ES-I3 (cell line): ENCODE measurements around the gene TMEM170A.
"Not testable (repeated sequence)": the region's sequence is repeated elsewhere in the genome, so short reads cannot be mapped to it uniquely, and the experiment has no call there.

Experiments
- H3K36me3 ChIP-seq: 2 replicates; pipeline ENCODE4 v1.6.1; 2013; ENCODE audit warnings: mild to moderate bottlenecking, low read length, control low read depth, moderate library complexity; ENCODE audit not compliant: insufficient read depth
- H3K4me1 ChIP-seq: 2 replicates; pipeline ENCODE4 v1.6.1; 2013; ENCODE audit warnings: mild to moderate bottlenecking, control low read depth, low read length; ENCODE audit not compliant: insufficient read depth
- H3K9ac ChIP-seq: 2 replicates; pipeline ENCODE4 v1.6.1; 2013; ENCODE audit warnings: low read depth, mild to moderate bottlenecking, low read length, moderate library complexity
- H3K9me3 ChIP-seq: 2 replicates; pipeline ENCODE4 v1.6.1; 2013; ENCODE audit warnings: mild to moderate bottlenecking, low read length, moderate library complexity; ENCODE audit not compliant: control insufficient read depth, insufficient read depth

Gene TMEM170A

DNA sequence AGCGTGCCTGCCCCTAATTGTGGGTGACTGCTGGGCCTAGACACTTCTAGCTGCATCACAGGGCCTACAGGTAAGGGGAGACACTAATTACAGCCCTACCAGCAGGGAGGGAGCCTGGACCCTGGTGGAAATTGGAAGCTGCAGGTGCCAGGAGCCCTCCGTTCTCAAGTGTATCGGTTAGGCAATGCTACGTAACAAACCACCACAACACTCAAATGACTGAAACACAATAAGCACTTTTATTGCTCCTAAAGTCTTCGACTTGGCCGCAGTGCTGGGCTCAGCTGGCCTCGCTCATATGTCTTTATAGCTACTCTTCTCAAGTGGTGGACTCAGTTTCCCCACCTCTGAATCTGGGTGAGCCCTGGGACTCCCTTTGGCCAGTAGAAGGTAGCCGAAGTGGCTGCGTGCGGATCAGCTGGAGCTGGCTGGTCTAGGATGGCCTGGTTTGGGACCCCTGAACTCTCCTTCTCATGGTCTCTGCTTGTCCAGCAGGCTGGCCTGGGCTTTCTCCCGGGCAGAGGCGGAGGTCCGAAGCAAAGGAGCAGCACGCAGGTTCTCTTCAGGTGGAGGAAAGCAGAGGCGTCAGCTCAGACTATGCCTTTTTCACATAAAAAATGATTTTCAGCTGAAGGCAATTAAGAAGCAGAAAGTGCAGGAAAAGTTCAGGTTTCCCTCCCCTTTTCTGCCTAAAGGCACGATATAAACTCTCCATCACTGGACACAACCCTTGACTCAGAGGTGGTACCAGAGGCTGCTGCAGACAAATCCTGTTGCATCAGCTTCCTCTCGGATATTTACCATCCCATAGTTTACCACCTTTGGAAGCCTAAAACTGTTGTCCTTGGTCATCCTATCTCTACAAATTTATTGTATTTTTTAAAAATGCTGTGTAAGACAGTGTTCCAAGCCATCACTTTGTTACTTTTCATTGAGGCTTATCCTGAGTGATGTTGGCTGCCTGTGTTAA is 8.7 kb upstream of the TMEM170A start:
- Histone ChIP-seq H3K36me3 (no peaks in the 10 kb centered on the region), H3K9ac (no peak overlapping the region), H3K9me3 (no peaks in the 10 kb centered on the region), H3K4me1 (peaks cover 20% of the 10 kb centered on the region)

- peak overlapping the region; percentile 16; the same call in 1 of the 2 replicates for H3K9ac ChIP-seq
- no peaks in the 10 kb centered on the region for H3K36me3 ChIP-seq
- peaks cover 17% of the 10 kb centered on the region for H3K4me1 ChIP-seq
- no peaks in the 10 kb centered on the region for H3K9me3 ChIP-seq
Observed at GRCh38 chr16:75471723-75472633, 7.5 kb upstream of the TMEM170A start.

DNA sequence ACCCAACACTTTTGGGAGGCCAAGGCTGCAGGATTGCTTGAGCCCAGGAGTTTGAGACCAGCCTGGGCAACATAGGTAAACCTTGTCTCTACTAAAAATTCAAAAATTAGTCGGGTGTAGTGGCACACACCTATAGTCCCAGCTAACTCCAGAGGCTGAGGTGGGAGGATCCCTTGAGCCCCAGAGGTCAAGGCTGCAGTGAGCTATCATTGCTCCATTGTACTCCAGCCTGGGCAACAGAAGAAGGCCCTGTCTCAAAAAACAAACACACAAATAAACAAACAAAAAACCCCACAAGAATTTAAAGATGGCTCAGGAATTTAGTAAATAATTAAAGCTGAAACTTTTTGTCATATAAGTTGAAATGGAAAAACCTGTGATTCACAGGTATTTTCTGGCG is 2.3 kb upstream of the TMEM170A start:
- Histone ChIP-seq H3K36me3 (no peaks in the 10 kb centered on the region), H3K9ac (no peak overlapping the region), H3K4me1 (peaks cover 5% of the 10 kb centered on the region), H3K9me3 (no peaks in the 10 kb centered on the region)

DNA sequence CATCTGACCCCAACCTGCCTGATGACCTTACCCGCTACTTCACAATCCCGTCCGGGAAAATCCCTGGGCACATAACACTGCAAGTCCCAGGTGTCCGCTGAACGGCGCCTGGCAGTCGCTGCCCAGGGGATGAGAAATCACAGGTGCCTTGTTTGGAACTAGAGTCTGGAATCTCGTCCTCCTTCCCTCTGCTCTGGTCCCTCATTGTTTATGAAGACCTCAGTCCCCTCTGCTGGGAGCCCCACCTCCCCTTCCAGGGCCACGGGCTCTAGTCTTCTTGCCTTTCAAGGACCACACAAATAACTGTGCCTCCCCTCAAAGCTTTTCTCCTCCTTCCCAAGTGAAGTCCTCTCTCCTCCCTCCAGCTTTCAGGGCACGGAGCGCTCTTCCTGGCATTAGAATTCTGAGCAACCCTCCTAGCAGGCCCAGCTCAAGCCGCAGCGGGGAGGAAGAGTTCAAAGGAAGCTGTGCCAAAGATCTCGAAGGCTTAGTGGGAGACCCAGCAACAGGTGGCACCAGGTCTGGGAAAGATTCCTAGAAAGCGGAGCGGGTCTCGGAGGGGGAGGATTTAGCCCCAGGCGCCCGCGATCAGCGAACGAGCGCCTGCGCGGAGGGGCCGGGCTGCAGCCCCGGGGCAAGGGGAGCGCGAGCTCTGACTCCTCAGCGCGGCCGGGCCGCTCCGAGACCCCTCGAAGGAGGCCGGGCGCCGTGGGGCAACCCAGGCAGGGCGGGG is 934 bp downstream of the TMEM170A start:
- H3K9ac ChIP-seq, result peak overlapping the region; percentile 86
- not testable (repeated sequence) for H3K4me1 ChIP-seq, H3K36me3 ChIP-seq, H3K9me3 ChIP-seq

GRCh38 chr16:75462806-75463205 is 1.7 kb downstream of the TMEM170A start:
- H3K9ac ChIP-seq, result peak overlapping the region; percentile 86; the same call in 1 of the 2 replicates

GRCh38 chr16:75461575-75461974 is 2.9 kb downstream of the TMEM170A start:
- no peaks in the 10 kb centered on the region for H3K9me3 ChIP-seq
- H3K4me1 ChIP-seq, result peaks cover 16% of the 10 kb centered on the region; the same call in 1 of the 2 replicates
- no peak overlapping the region for H3K9ac ChIP-seq
- H3K36me3 ChIP-seq, result no peaks in the 10 kb centered on the region

More at GRCh38 chr16:75462806-75463205, 1.7 kb downstream of the TMEM170A start:
- H3K9me3 ChIP-seq, result no peaks in the 10 kb centered on the region
- H3K4me1 ChIP-seq, result peaks cover 6% of the 10 kb centered on the region; the same call in 1 of the 2 replicates
- H3K36me3 ChIP-seq, result no peaks in the 10 kb centered on the region

DNA sequence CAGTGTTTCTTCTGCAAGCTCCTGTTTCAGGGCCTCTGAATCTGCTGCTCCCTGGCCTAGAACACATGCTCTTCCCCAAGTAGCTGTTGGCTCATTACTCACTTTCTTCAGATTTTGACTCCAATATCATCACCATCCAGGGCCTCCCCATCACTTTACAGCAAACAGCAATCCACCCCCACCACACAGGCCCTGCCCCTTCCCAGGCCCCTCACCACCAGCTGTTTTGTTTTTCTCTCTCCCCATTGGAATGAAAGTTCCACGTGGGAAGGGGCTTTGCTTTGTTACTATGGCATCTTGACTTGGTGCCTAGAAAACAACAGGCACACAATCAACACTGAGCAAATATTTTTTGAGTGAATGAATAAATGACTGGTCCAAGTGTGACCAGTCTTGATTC is 4.0 kb downstream of the TMEM170A start:
- Histone ChIP-seq H3K9me3 (no peaks in the 10 kb centered on the region), H3K9ac (no peak overlapping the region), H3K36me3 (no peaks in the 10 kb centered on the region), H3K4me1 (peaks cover 19% of the 10 kb centered on the region; the same call in 1 of the 2 replicates)

DNA sequence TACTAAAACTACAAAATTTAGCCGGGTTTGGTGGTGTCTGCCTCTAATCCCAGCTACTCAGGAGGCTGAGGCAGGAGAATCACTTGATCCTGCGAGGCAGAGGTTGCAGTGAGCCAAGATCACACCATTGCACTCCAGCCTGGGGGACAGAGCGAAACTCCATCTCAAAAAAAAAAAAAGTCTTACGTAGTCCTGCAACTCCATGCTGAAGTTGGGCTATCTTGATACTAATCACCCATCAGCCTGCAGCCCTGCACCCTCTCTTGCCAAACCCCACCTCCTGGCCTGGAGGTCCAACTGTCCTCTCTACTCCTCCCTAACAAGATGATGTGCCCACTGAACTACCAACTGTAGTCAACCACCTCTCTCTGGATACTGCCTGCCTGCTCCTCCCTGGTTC is 4.8 kb downstream of the TMEM170A start:
- no peak overlapping the region for H3K9ac ChIP-seq
- peaks cover 19% of the 10 kb centered on the region; the same call in 1 of the 2 replicates for H3K4me1 ChIP-seq
- no peaks in the 10 kb centered on the region for H3K9me3 ChIP-seq
- no peaks in the 10 kb centered on the region for H3K36me3 ChIP-seq

- no peaks in the 10 kb centered on the region for H3K9me3 ChIP-seq
- no peak overlapping the region for H3K9ac ChIP-seq
- no peaks in the 10 kb centered on the region for H3K36me3 ChIP-seq
- peaks cover 19% of the 10 kb centered on the region; the same call in 1 of the 2 replicates for H3K4me1 ChIP-seq
Observed at GRCh38 chr16:75458439-75458838, 6.0 kb downstream of the TMEM170A start.

- Histone ChIP-seq H3K4me1 (peaks cover 19% of the 10 kb centered on the region; the same call in 1 of the 2 replicates), H3K36me3 (no peaks in the 10 kb centered on the region), H3K9me3 (no peaks in the 10 kb centered on the region), H3K9ac (no peak overlapping the region)
Observed at GRCh38 chr16:75458029-75458428, 6.5 kb downstream of the TMEM170A start.

- Histone ChIP-seq H3K9ac (no peak overlapping the region), H3K9me3 (no peaks in the 10 kb centered on the region), H3K4me1 (peaks cover 19% of the 10 kb centered on the region; the same call in 1 of the 2 replicates), H3K36me3 (no peaks in the 10 kb centered on the region)
Observed at GRCh38 chr16:75457485-75458021, 6.9 kb downstream of the TMEM170A start.

DNA sequence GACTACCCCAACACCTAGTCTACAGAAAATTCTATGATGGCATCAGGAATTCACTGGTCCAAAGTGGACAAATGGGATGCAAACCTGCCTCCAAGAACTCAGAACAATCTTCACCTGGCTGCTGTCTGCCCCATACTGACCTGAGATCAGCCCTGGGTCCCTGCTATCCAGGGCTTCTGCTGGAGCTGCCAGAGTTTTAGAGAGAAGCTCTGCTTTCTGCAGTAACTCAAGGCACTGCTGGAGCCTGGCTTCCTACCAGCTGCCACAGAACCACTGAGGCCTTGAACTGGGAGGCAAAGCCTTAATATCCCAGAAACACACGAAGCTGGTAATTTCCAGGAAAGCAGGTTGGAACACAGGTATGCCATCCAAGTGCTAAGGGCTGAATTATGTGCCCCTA is 7.5 kb downstream of the TMEM170A start:
- H3K9ac ChIP-seq, result no peak overlapping the region
- H3K9me3 ChIP-seq, result no peaks in the 10 kb centered on the region
- peaks cover 19% of the 10 kb centered on the region; the same call in 1 of the 2 replicates for H3K4me1 ChIP-seq
- no peaks in the 10 kb centered on the region for H3K36me3 ChIP-seq

DNA sequence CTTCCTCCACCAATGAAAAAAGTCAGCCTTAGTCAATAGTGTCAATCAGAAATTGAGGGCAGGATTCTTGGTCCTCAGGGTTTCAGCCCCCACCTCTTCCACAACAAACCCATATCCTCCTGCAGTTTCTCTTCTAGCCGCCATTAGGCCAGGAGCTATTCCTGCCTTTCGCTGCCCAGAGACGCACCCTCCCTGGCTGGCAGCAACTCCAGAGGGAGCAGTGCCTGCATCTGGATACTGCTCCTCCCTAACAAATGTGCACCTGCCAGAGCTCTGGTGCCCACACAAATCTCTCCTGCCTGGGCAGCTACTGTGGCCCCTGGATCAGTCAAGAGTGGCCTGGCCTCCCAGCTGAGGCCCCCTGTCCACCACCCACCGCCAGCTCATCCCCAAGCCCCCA is 8.0 kb downstream of the TMEM170A start:
- not testable (repeated sequence) for H3K36me3 ChIP-seq, H3K9me3 ChIP-seq

More for the DNA sequence above, 8.0 kb downstream of the TMEM170A start:
- peaks cover 19% of the 10 kb centered on the region; the same call in 1 of the 2 replicates for H3K4me1 ChIP-seq
- H3K9ac ChIP-seq, result not testable (repeated sequence)
